Measurements from ENCODE around the gene DAP. TPM values are rescaled to one million over a fixed set of nuclear protein-coding genes. Genes with fewer than 3 reads are reported as not detected.
"Not testable (repeated sequence)": the region's sequence is repeated elsewhere in the genome, so short reads cannot be mapped to it uniquely, and the experiment has no call there.

Gene DAP
- total RNA-seq, 1 experiment from 2014 or later, result 10.0 TPM

DNA sequence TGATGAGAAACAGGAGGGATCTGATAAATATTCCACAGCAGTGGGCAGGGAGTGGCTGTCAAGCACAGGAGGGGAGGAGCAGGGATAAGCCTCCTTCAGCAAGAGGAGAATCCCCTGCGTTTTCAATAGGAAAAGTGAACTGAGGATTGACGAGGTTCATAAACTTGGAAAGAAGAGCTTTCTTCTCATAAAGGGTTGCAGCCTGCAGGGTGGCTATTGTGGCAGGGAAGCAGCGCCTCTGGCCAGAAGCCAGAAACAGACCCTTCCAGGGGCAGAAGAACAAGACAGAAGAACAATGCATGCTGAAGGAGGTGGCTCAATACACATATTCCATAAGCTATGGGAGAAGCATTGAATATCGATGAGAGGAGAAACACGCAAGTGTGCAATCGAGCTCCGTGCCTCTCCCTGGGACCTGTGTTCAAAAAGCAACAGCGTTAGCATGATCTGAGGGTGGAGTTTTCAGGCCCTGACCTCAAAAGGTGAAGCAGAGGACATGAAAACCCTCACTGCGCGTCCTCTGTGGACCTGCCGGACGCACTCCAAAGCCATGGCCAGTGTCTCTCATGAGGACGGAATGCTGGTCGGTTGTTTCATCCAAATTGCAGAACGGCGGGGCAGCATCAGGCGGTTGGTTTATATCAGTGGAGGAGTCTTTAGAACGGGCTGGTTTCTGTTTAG is 129.6 kb downstream of the DAP start:
- DNase-seq, result no peak
- H3K27me3 ChIP-seq, result no peaks in the 10 kb centered on the region
- no peak overlapping the region for H3K27ac ChIP-seq
- no peaks in the 10 kb centered on the region for H3K9me3 ChIP-seq (replicated peaks)
- no peaks in the 10 kb centered on the region for H3K36me3 ChIP-seq
- H3K4me1 ChIP-seq, result no peaks in the 10 kb centered on the region
- H3K4me3 ChIP-seq, result no peak overlapping the region

DNA sequence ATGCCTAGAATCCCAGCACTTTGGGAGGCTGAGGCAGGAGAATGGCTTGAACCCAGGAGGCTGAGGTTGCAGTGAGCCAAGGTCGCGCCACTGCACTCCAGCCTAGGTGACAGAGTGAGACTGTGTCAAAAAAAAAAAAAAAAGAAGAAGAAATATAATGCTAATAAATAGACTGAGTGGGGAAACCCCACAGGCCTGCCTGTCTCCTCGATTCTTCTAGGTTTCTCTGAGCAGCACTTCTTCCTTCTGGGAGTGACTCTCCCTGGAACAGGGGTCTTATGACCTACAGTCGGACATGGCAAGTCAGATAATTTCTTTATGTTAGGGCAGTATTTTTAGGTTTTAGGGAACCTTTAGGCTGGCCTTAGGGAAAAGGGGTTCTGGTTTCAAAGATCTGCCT is 130.3 kb downstream of the DAP start:
- not testable (repeated sequence) for H3K27me3 ChIP-seq; DNase-seq; H3K4me1 ChIP-seq; H3K27ac ChIP-seq; H3K4me3 ChIP-seq; H3K36me3 ChIP-seq; H3K9me3 ChIP-seq (replicated peaks)

DNA sequence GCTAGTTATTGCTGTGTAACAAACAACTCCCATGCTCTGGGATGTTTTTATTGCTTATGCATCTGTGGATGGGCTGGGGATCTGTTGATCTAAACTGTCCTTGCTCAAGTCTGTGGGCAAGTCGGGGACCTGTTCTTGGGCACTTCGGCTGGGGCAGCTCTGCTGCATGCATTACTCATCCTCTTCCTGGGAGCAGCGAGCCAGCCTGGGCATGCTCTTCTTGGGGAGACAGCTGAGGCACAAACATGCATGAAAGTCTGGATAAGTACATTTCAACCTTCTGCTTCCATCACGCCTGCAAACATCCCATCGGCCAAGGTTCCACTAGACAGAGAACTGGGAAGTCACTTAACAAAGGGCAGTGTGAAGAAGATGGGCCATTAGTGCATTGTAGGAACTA is 130.9 kb downstream of the DAP start:
- no peaks in the 10 kb centered on the region for H3K36me3 ChIP-seq
- no peak overlapping the region for H3K27ac ChIP-seq
- H3K9me3 ChIP-seq (replicated peaks), result no peaks in the 10 kb centered on the region
- DNase-seq, result no peak
- no peak overlapping the region for H3K4me3 ChIP-seq
- no peaks in the 10 kb centered on the region for H3K4me1 ChIP-seq
- no peaks in the 10 kb centered on the region for H3K27me3 ChIP-seq

DNA sequence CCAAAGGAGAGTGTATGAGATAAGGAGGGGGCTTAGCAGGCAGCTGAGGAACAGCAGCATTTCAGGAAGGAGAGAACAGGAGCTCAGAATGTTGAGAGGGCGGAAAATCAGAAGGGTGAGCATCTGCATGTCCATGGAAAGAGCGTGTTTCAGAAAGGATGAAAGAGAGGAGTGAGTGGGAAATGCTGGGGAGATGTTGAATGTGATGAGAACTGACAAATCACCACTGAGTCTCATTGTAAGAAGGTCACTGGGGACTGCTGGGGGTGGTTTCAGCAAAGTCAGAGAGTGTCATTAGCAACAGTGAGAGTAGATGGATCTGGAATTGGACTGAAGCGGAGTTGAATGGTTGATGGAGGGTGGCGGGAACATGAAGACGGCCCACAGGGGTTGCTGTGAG is 131.4 kb downstream of the DAP start:
- Histone ChIP-seq H3K4me1 (no peaks in the 10 kb centered on the region), H3K36me3 (no peaks in the 10 kb centered on the region), H3K4me3 (no peak overlapping the region), H3K27me3 (no peaks in the 10 kb centered on the region), H3K9me3 (replicated peaks) (no peaks in the 10 kb centered on the region), H3K27ac (no peak overlapping the region)
- DNase-seq, result no peak

Other genes starting within 250 kb of the DAP start
- gene ANKRD33B, start 197.2 kb downstream of the DAP start, total RNA-seq (2014; rRNA removed; shearing (Covaris generic)), result 3.5 and 4.0 TPM in 2 replicates